GM10266 (cell line): ENCODE data around the gene CLDN34.

Experiments used
- DNase-seq: peaks from one replicate; pipeline ENCODE4 v3.0.0; 2012; ENCODE audit errors: extremely low spot score
- CTCF ChIP-seq: IDR thresholded peaks from 2 replicates; pipeline ENCODE4 v1.5.1; 2012; ENCODE audit warnings: mild to moderate bottlenecking, low read depth; ENCODE audit not compliant: control insufficient read depth, insufficient read depth; ENCODE audit errors: missing control alignments

CLDN34 gene

DNA sequence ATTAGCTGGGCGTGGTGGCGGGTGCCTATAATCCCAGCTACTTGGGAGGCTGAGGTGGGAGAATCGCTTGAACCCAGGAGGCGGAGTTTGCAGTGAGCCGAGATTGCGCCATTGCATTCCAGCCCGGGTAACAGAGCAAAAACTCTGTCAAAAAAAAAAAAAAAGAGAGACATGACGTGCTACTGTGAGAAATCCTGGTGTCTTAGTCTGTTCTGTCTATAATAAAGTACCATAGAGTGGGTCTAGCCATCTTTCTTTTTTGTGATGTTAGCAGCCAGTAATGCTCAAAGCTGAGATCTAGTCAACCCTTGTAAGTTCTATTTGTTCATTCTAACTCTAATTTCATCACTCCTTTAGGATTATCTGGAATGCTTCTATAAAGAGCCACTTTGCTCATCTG, 38.9 kb downstream of the CLDN34 start:
- no peak for DNase-seq
- TF ChIP-seq CTCF = no peak

DNA sequence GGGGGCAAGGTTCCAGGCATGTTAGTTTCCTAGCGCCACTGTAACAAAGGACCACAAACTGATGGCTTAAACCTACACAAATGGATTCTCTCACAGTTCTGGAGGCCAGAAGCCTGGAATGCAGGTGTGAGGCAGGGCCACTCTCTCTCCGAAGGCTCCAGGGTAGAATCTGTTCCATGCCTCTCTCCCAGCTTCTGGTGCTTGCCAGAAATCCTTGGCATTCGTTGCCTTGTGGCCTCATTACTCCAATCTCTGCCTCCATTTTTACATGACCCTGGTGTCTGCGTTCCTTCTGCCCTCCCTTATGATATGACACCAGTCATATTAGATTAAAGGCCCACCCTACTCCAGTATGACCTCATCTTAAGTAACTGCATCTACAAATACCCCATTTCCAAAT, 39.6 kb downstream of the CLDN34 start:
- no peak for DNase-seq
- no peak for TF ChIP-seq CTCF

DNA sequence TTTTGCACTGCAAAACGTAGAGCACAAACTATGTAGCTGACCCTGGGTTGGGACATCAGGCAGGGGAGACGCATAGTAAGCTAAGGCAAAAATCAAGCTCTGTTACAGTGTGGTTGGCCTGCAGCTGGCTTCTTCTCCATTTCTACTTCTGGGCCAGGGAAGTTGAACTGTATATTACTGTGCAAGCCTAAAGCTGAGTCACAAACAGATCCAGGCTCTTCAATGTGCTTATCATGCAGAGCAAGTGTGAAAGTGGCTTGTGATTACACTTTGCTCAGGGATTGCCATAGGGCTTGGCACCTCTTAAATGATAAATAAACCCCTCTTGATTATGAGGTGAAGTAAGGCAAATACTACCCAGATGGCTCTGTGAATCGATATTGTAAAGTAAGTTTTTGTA, 40.5 kb downstream of the CLDN34 start:
- DNase-seq = no peak
- TF ChIP-seq CTCF = no peak

DNA sequence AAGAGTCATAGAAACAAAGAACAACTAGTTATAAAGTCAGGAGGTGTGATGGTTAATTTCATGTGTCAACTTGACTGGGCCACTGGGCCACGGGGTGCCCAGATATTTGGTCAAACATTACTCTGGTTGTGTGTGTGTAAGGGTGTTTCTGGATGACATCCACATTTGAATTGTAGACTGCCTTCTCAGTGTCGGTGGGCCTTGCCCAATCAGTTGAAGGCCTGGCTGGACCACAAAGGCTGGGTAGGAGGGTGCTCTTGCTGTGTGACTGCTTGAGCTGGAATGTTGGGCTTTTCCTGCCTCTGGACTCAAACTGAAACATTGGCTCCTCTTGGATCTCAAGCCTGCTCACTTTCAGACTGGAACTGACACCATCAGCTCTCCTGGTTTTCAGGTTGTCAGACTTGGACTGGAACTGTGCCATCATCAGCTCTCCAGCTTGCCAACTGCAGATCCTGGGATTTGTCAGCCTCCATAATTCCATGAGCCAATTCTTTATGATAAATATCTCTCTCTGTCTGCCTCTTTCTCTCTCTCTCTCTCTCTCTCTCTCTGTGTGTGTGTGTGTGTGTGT, 41.4 kb downstream of the CLDN34 start:
- TF ChIP-seq CTCF = no peak

GRCh38 chrX:10009741-10010140, 42.6 kb downstream of the CLDN34 start:
- no peak for DNase-seq
- TF ChIP-seq CTCF = no peak

More for the DNA sequence above, 41.4 kb downstream of the CLDN34 start:
- no peak for DNase-seq

DNA sequence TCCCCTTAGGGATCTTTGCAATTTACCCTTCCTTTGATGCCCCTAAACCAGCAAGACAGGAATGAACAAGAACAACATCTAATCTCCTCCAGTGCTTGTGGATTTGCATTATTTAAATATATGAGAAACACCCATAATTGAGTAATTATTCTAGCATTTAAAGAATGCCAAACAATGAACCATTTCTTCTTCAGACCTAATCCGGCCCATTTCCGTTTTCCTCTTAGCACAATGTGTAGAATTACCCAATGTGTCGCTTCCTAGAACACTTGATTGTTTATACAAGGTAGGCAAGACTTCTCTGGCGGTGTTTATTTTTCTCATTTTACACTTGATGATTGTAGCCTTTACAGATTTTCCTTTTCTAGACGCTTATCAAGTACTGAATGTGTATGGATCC, 43.5 kb downstream of the CLDN34 start:
- DNase-seq = no peak

GRCh38 chrX:10011261-10011931, 44.2 kb downstream of the CLDN34 start:
- DNase-seq = no peak

More for the DNA sequence above, 43.5 kb downstream of the CLDN34 start:
- no peak for TF ChIP-seq CTCF

More at GRCh38 chrX:10011261-10011931, 44.2 kb downstream of the CLDN34 start:
- TF ChIP-seq CTCF = no peak
